ENCODE measurements around the gene PPP1R36.
"Not testable (repeated sequence)": the region's sequence is repeated elsewhere in the genome, so short reads cannot be mapped to it uniquely, and the experiment has no call there.

Gene PPP1R36

DNA sequence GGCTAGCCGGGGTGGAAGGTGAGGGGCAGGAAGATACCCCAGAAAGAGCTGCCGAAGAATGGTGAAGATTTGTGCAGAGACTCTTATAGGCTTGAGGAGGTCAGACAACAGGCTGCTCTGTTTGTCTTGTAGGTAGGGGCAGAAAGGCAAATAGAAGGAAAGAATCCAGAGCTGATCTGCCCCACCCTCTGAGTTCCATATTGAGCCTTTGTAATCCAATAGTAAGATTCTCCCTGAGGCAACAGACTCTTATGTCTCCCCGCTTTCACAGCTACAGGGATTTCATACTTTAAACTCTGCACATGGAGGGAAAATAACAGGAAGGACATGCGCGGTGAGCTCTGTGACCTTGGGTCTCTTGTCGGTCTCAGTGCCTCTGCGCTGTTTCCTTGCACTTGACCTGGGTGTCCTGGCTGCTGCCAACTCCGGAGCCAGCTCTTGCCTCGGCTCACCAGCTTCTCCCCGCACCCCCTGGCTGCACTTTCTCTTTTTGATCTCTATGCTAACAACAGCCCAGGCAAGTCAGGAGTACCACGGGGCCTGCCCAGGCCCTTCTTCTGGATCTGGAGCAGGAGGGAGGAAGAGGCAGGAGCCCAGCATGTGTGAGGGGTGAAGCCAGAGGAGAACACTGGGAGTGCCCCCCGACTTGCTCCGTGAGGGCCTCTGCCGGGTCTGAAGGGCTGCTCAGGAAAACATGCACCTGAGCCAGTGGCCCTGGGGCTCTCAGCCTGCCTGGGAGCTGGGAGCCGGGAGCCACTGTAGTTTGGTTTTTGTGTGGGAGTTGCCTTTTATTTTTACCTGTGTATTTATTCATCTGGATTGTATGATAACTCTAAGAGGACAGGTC, 75.8 kb downstream of the PPP1R36 start:
- Histone ChIP-seq H3K27ac (ENCODE audit: low read length) (no peak overlapping the region), H3K9me3 (ENCODE audit: control insufficient read depth, low read depth, low read length) (no peaks in the 10 kb centered on the region), H3K27me3 (ENCODE audit: control insufficient read depth, insufficient read depth, low read length) (no peaks in the 10 kb centered on the region), H3K36me3 (ENCODE audit: control insufficient read depth, low read depth, low read length) (no peaks in the 10 kb centered on the region), H3K9ac (ENCODE audit: low read length) (no peak overlapping the region), H3K4me3 (ENCODE audit: low read length) (no peak overlapping the region), H3K4me1 (ENCODE audit: control insufficient read depth, low read depth, low read length) (no peaks in the 10 kb centered on the region)

DNA sequence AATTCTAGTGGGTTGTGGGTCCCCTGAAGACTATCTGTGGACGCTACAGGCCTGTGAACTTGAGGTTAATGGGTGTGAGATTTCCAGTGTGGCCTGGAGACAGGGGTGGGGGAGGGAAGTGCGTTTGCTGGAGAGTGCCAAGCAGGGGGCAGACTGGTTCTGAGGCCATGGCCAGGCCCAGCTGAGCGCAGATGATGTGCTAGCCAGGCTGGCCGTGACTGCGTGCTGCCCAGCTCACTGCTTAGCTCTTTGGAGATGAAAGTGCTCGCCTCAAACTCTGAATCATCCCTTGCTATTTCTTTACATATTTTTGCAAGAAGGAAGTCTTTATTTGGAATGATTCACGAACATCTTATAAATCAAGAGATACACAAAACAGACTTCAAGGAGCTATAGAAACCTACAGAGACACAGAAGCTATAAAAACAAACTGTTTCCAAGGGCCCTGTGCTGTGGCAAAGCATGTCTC, 79.2 kb downstream of the PPP1R36 start:
- H3K36me3 ChIP-seq (ENCODE audit: control insufficient read depth, low read depth, low read length), result no peaks in the 10 kb centered on the region
- H3K4me3 ChIP-seq (ENCODE audit: low read length), result no peak overlapping the region
- no peaks in the 10 kb centered on the region for H3K27me3 ChIP-seq (ENCODE audit: control insufficient read depth, insufficient read depth, low read length)
- no peak overlapping the region for H3K27ac ChIP-seq (ENCODE audit: low read length)
- H3K9me3 ChIP-seq (ENCODE audit: control insufficient read depth, low read depth, low read length), result no peaks in the 10 kb centered on the region
- H3K4me1 ChIP-seq (ENCODE audit: control insufficient read depth, low read depth, low read length), result no peaks in the 10 kb centered on the region
- no peak overlapping the region for H3K9ac ChIP-seq (ENCODE audit: low read length)

- no peaks in the 10 kb centered on the region for H3K27me3 ChIP-seq (ENCODE audit: control insufficient read depth, insufficient read depth, low read length)
- no peaks in the 10 kb centered on the region for H3K9me3 ChIP-seq (ENCODE audit: control insufficient read depth, low read depth, low read length)
- no peaks in the 10 kb centered on the region for H3K4me1 ChIP-seq (ENCODE audit: control insufficient read depth, low read depth, low read length)
- H3K4me3 ChIP-seq (ENCODE audit: low read length), result no peak overlapping the region
- H3K36me3 ChIP-seq (ENCODE audit: control insufficient read depth, low read depth, low read length), result no peaks in the 10 kb centered on the region
- no peak overlapping the region for H3K27ac ChIP-seq (ENCODE audit: low read length)
- H3K9ac ChIP-seq (ENCODE audit: low read length), result no peak overlapping the region
Observed at GRCh38 chr14:64630778-64631177, 81.0 kb downstream of the PPP1R36 start.

- not testable (repeated sequence) for H3K4me1 ChIP-seq (ENCODE audit: control insufficient read depth, low read depth, low read length); H3K9me3 ChIP-seq (ENCODE audit: control insufficient read depth, low read depth, low read length); H3K36me3 ChIP-seq (ENCODE audit: control insufficient read depth, low read depth, low read length); H3K27ac ChIP-seq (ENCODE audit: low read length); H3K4me3 ChIP-seq (ENCODE audit: low read length); H3K27me3 ChIP-seq (ENCODE audit: control insufficient read depth, insufficient read depth, low read length); H3K9ac ChIP-seq (ENCODE audit: low read length)
Observed at GRCh38 chr14:64631222-64631621, 81.5 kb downstream of the PPP1R36 start.

DNA sequence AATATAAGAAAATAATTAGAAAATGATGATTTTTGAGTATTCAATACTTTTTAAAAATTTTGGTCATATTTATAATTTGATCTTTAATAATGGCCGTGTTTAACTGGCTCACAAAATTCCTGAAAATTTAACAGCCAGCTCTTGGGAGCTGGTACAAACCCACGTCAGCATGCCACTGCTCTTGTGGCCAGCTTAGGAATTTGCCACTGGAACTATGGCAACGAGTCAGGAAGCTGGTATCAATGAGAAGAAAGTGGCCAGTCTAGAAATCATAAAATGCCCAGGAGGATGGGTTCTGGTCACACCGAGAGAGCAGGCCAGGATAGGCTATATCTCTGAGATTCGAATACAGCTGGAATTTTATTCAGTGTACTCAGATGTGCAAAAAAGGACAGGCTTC, 82.3 kb downstream of the PPP1R36 start:
- Histone ChIP-seq H3K9ac (ENCODE audit: low read length) (no peak overlapping the region), H3K27me3 (ENCODE audit: control insufficient read depth, insufficient read depth, low read length) (no peaks in the 10 kb centered on the region), H3K27ac (ENCODE audit: low read length) (no peak overlapping the region), H3K9me3 (ENCODE audit: control insufficient read depth, low read depth, low read length) (no peaks in the 10 kb centered on the region), H3K36me3 (ENCODE audit: control insufficient read depth, low read depth, low read length) (no peaks in the 10 kb centered on the region), H3K4me3 (ENCODE audit: low read length) (no peak overlapping the region), H3K4me1 (ENCODE audit: control insufficient read depth, low read depth, low read length) (no peaks in the 10 kb centered on the region)

DNA sequence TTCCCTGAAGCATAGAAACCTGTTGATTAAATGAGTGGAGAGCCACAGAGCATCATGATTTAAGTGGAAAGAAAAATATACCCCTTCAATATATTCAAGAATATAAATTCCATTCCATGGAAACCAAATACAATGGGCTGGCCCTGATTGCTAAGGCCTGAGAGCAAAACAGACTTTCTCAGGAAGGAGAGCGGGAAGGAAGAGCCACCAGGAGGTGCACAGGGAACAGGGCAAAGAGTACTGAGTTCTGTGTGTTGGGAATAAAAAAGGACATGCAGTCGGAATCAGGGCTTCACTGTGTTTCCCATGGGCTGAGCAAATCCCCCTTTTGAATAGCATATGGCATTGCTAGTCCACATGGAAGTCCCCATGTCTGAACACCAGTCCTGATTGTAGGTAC, 84.8 kb downstream of the PPP1R36 start:
- H3K27me3 ChIP-seq (ENCODE audit: control insufficient read depth, insufficient read depth, low read length), result no peaks in the 10 kb centered on the region
- no peaks in the 10 kb centered on the region for H3K9me3 ChIP-seq (ENCODE audit: control insufficient read depth, low read depth, low read length)
- no peak overlapping the region for H3K4me3 ChIP-seq (ENCODE audit: low read length)
- H3K27ac ChIP-seq (ENCODE audit: low read length), result no peak overlapping the region
- no peak overlapping the region for H3K9ac ChIP-seq (ENCODE audit: low read length)
- H3K4me1 ChIP-seq (ENCODE audit: control insufficient read depth, low read depth, low read length), result no peaks in the 10 kb centered on the region
- no peaks in the 10 kb centered on the region for H3K36me3 ChIP-seq (ENCODE audit: control insufficient read depth, low read depth, low read length)

DNA sequence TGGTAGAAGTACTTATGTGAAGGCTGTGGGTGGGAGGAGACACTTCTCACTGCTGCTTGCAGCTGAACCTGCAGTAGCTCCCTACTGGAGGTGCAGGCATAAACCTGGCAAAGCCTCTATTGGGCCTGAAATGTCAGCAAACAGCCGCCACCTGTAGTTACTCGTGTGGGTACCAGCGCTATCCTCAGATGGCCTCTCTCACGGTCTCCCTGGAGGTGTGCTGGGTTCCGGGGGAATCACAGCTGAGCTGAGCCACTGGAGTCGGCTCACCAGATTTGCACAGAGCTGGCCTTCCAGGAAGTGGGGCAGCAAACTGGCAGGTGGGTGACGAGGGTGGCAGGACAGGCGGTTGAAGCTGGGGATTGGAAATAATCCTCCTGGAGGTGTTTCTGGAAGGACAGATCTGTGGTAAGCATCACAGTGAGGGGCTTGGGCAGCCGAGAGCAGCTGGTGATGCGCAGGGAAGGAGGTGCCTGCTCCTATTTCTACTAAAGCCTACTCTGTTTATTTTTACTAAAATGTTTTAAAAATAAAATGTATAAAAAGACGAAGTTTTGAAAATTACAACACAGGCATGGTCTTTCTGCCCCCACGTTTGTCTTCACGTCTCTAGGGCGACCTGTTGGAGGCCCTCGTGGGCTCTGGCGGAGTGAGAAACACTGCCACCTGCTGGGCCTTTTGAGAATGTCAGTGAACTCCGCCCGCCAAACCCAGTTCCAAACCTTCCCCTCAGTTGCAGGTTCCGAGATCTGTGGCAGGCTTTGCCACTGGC, 86.6 kb downstream of the PPP1R36 start:
- no peaks in the 10 kb centered on the region for H3K9me3 ChIP-seq (ENCODE audit: control insufficient read depth, low read depth, low read length)
- no peaks in the 10 kb centered on the region for H3K4me1 ChIP-seq (ENCODE audit: control insufficient read depth, low read depth, low read length)
- no peak overlapping the region for H3K4me3 ChIP-seq (ENCODE audit: low read length)
- H3K36me3 ChIP-seq (ENCODE audit: control insufficient read depth, low read depth, low read length), result no peaks in the 10 kb centered on the region
- H3K27me3 ChIP-seq (ENCODE audit: control insufficient read depth, insufficient read depth, low read length), result no peaks in the 10 kb centered on the region
- H3K27ac ChIP-seq (ENCODE audit: low read length), result no peak overlapping the region
- no peak overlapping the region for H3K9ac ChIP-seq (ENCODE audit: low read length)

DNA sequence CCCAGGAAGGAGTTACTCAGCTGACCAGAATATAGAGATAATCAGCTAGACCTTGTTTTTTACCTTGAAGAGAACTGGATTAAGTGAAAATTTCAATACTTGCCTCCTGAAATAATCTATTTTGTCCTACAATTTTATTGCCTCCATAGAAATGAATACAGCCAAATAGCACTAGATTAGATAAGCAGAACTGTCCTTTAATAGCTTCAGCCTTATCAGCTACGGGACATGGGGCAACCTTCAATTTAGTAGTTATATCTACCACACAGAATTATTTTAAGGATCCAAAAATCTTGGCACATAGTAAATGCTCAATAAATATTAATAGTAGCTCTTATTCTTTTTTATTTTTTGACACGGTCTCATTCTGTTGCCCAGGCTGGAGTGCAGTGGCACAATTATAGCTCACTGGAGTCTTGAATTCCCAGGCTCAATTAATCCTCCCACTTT, 87.2 kb downstream of the PPP1R36 start:
- no peak overlapping the region for H3K27ac ChIP-seq (ENCODE audit: low read length)

GRCh38 chr14:64637735-64638473, 88.1 kb downstream of the PPP1R36 start:
- no peak overlapping the region for H3K9ac ChIP-seq (ENCODE audit: low read length)
- no peak overlapping the region for H3K27ac ChIP-seq (ENCODE audit: low read length)
- H3K4me1 ChIP-seq (ENCODE audit: control insufficient read depth, low read depth, low read length), result no peaks in the 10 kb centered on the region
- H3K36me3 ChIP-seq (ENCODE audit: control insufficient read depth, low read depth, low read length), result no peaks in the 10 kb centered on the region
- no peaks in the 10 kb centered on the region for H3K9me3 ChIP-seq (ENCODE audit: control insufficient read depth, low read depth, low read length)
- no peak overlapping the region for H3K4me3 ChIP-seq (ENCODE audit: low read length)
- no peaks in the 10 kb centered on the region for H3K27me3 ChIP-seq (ENCODE audit: control insufficient read depth, insufficient read depth, low read length)

More for the DNA sequence above, 87.2 kb downstream of the PPP1R36 start:
- Histone ChIP-seq H3K9me3 (ENCODE audit: control insufficient read depth, low read depth, low read length) (no peaks in the 10 kb centered on the region), H3K4me3 (ENCODE audit: low read length) (no peak overlapping the region), H3K27me3 (ENCODE audit: control insufficient read depth, insufficient read depth, low read length) (no peaks in the 10 kb centered on the region), H3K36me3 (ENCODE audit: control insufficient read depth, low read depth, low read length) (no peaks in the 10 kb centered on the region), H3K9ac (ENCODE audit: low read length) (no peak overlapping the region), H3K4me1 (ENCODE audit: control insufficient read depth, low read depth, low read length) (no peaks in the 10 kb centered on the region)

DNA sequence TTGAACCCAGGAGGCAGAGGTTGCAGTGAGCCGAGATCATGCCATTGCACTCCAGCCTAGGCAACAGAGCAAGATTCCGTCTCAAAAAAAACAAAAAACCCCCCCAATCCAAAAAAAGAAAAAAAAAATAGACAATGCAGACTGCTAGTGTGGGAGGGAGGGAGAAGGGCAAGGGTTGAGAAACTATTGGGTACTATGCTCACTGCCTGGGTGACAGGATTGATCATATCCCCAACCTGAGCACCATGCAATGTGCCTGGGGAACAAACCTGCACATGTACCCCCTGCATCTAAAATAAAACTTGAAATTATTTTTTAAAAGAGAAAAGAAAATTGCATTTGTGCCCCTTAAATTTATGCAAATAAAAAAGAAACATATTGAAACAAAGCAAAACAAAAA, 88.9 kb downstream of the PPP1R36 start:
- H3K27ac ChIP-seq (ENCODE audit: low read length), result no peak overlapping the region
- no peak overlapping the region for H3K9ac ChIP-seq (ENCODE audit: low read length)
- H3K36me3 ChIP-seq (ENCODE audit: control insufficient read depth, low read depth, low read length), result no peaks in the 10 kb centered on the region
- H3K4me3 ChIP-seq (ENCODE audit: low read length), result no peak overlapping the region
- H3K9me3 ChIP-seq (ENCODE audit: control insufficient read depth, low read depth, low read length), result peaks cover under 1% of the 10 kb centered on the region
- no peaks in the 10 kb centered on the region for H3K27me3 ChIP-seq (ENCODE audit: control insufficient read depth, insufficient read depth, low read length)
- no peaks in the 10 kb centered on the region for H3K4me1 ChIP-seq (ENCODE audit: control insufficient read depth, low read depth, low read length)

Measured in iPS-18a (cell line).